ENCODE data around the gene HAL. TPM values are rescaled to one million over a fixed set of nuclear protein-coding genes. Genes with fewer than 3 reads are reported as not detected.

HAL gene
- total and polyA plus RNA-seq, 2 of the 8 experiments (the other 6 are each of a cell fraction or from before 2014, with no cell fraction given) = 0.12 to 0.17 TPM

DNA sequence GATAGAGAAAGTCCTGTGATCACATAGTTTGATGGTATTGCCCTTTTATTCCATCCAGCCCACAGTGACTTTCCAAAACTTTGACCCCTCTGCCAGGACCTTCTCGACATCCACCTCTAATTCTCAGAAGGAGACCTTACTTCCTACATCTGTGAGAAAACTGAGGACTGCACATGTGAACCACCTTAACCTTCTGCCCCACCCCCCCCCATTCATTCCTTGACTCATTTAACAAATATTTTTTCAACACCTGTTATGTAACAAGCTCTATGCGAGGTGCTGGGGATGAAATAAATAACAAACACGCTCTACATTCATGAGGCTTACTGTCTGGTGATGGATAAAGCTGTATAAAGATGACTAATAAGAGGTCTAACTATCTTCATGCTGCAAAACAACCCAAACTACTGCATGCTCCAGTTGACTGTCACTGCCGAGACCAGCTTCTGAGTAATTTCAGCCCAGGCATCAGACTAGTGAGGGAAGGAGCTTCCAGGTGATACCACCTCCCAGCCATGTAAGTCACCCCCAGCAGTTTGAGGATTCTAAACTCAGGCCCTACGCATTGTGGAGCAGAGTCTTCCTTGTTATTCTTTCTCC is 1.9 kb upstream of the HAL start:
- Histone ChIP-seq H4K91ac (replicated peaks; ENCODE audit: insufficient read length, low read length) (no peak overlapping the region), H2AK5ac (ENCODE audit: low read depth, low read length) (no peak overlapping the region), H4K20me1 (replicated peaks in 1 of 2; ENCODE audit: control insufficient read depth in 1 of 2, insufficient read depth in 2 of 2, low read length in 2 of 2) (no peaks in the 10 kb centered on the region), H3K4ac (replicated peaks; ENCODE audit: insufficient read length, low read depth, low read length) (no peak overlapping the region), H2BK15ac (ENCODE audit: low read length) (no peak overlapping the region), H4K5ac (ENCODE audit: insufficient read length, low read depth, low read length) (no peak overlapping the region), H2AFZ (ENCODE audit: low read length) (no peak overlapping the region), H3K36me3 (ENCODE audit: control insufficient read depth in 2 of 4, insufficient read depth in 4 of 4, low read length in 3 of 4) (peaks cover 0 to 25% (median 4%) of the 10 kb centered on the region in 4 experiments; a peak in 5 of 8 replicates), H2BK20ac (ENCODE audit: low read length) (no peak overlapping the region), H3K14ac (ENCODE audit: insufficient read length) (no peak overlapping the region), H3K9ac (replicated peaks in 1 of 4; ENCODE audit: extremely low read depth in 1 of 4, low read depth in 3 of 4, low read length in 3 of 4) (no peak overlapping the region), H3K23me2 (ENCODE audit: low read depth, low read length) (no peaks in the 10 kb centered on the region), H2BK5ac (ENCODE audit: low read depth, low read length) (no peak overlapping the region), H3K4me1 (replicated peaks in 1 of 4; ENCODE audit: control insufficient read depth in 3 of 4, insufficient read depth in 4 of 4, low read length in 3 of 4) (peaks cover 0 to 3% (median 0%) of the 10 kb centered on the region in 4 experiments; a peak in 1 of 7 replicates), H3K4me2 (ENCODE audit: insufficient read depth in 1 of 2, low read depth in 2 of 2, low read length in 2 of 2) (no peak overlapping the region), H3K4me3 (ENCODE audit: extremely low read depth in 1 of 4, insufficient read depth in 2 of 4, low read depth in 3 of 4, low read length in 4 of 4) (no peak overlapping the region), H4K8ac (ENCODE audit: extremely low read depth, insufficient read depth, low read length) (no peak overlapping the region), H3K18ac (ENCODE audit: extremely low read depth, low read length) (no peak overlapping the region), H3K9me3 (ENCODE audit: insufficient read depth in 2 of 2, low read depth in 1 of 2, low read length in 1 of 2) (no peaks in the 10 kb centered on the region), H3K79me1 (ENCODE audit: low read depth, low read length) (no peaks in the 10 kb centered on the region), H3K23ac (ENCODE audit: insufficient read length) (no peak overlapping the region), H3K27me3 (replicated peaks in 1 of 4; ENCODE audit: control insufficient read depth in 3 of 4, extremely low read depth in 1 of 4, insufficient read depth in 3 of 4, low read length in 3 of 4) (no peaks in the 10 kb centered on the region), H3K56ac (replicated peaks; ENCODE audit: insufficient read length, low read depth, low read length) (no peak overlapping the region), H2BK12ac (ENCODE audit: low read depth, low read length) (no peak overlapping the region), H3K79me2 (ENCODE audit: control insufficient read depth in 1 of 2, insufficient read depth in 2 of 2, low read length in 2 of 2) (no peaks in the 10 kb centered on the region), H3K27ac (ENCODE audit: low read depth, low read length) (no peak overlapping the region), H2BK120ac (replicated peaks; ENCODE audit: low read depth, low read length) (no peak overlapping the region)
- 86% methylated on average over 5 of the region's 5 CpGs; no CpG with 5 or more reads in 1 of the 2 experiments for WGBS, 2 experiments (ENCODE audit: extremely low coverage in 1 of 2, insufficient coverage in 1 of 2, insufficient read length in 1 of 2, insufficient replicate concordance in 2 of 2, low coverage in 1 of 2, low lambda C conversion rate in 2 of 2, missing lambda C conversion rate in 1 of 2)
- ChIA-PET CTCF (ENCODE audit: partially characterized antibody) (interaction anchor here (0.7 to 8.7 kb wide), 40 partner anchors 10 to 519 kb away, joined by 3 to 149 read pairs (median 5); partner anchors contain the start of genes AMDHD1 and CCDC38), POLR2A (ENCODE audit: partially characterized antibody) (interaction anchor here (0.6 to 1.7 kb wide), 6 partner anchors 9 to 338 kb away, joined by 3 to 8 read pairs (median 4); partner anchors contain the start of genes LTA4H and SNRPF)
- no peak for DNase-seq (ENCODE audit: low read depth in 1 of 2, low spot score in 2 of 2)
- FAIRE-seq = no peak
- TF ChIP-seq EP300 (IDR thresholded peaks at IDR 0.05; ENCODE audit: borderline replicate concordance in 1 of 2, low read depth in 2 of 2, low read length in 2 of 2) (no peak), FOSL1 (IDR thresholded peaks at IDR 0.05; ENCODE audit: insufficient read depth, low read depth, low read length) (no peak)
